ENCODE data around the gene HUS1B. TPM values are rescaled to one million over a fixed set of nuclear protein-coding genes. Genes with fewer than 3 reads are reported as not detected.

HUS1B gene
- total and polyA plus RNA-seq, 2 of the 13 experiments (the other 11 are each of a cell fraction or from before 2014, with no cell fraction given) = 0.18 to 0.40 TPM

DNA sequence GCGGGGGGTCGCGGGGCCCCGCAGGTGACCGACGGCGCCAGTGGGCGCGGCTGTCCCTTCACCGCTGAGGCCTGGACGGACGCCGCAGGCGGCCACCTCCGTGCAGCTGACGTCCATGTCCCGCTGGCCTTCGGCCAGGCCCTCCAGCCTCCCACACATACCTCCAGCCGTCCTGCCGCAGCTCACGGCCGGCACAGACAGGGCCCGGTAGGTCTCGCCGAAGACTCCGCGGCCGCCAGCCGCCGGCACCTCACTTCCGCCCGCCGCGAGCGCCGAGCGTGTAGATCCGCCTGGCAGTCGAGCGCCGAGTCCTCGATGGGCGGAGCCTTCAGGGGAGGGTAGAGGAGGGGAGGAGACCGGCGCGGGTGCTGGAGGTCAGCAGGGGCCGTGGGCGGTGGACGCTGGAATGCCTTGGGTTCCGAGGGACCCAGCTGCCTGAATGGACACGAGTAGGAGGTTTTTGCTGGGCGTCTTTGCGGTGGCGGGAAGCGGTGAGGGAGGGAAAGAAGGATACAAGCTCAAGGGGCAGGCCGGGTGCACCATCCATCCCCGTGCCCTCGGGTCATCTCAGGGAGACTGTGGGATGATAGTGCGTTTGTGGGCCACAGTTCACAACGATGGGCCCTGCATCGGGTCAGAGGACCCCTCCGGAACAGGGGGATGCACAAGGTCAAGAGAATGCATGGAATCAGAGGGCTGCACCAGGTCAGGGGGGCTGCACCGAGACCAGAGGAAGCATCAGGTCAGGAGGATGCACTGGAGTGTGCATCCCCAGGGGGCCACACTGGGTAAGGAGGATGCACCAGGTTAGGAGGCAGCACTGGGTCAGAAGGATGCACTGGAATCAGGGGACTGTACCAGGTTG is 36.2 kb upstream of the HUS1B start, which contains the start of gene EXOC2 (continued):
- TF ChIP-seq, protein P1, sequence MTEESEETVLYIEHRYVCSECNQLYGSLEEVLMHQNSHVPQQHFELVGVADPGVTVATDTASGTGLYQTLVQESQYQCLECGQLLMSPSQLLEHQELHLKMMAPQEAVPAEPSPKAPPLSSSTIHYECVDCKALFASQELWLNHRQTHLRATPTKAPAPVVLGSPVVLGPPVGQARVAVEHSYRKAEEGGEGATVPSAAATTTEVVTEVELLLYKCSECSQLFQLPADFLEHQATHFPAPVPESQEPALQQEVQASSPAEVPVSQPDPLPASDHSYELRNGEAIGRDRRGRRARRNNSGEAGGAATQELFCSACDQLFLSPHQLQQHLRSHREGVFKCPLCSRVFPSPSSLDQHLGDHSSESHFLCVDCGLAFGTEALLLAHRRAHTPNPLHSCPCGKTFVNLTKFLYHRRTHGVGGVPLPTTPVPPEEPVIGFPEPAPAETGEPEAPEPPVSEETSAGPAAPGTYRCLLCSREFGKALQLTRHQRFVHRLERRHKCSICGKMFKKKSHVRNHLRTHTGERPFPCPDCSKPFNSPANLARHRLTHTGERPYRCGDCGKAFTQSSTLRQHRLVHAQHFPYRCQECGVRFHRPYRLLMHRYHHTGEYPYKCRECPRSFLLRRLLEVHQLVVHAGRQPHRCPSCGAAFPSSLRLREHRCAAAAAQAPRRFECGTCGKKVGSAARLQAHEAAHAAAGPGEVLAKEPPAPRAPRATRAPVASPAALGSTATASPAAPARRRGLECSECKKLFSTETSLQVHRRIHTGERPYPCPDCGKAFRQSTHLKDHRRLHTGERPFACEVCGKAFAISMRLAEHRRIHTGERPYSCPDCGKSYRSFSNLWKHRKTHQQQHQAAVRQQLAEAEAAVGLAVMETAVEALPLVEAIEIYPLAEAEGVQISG (CRISPR knock-in tag; IDR thresholded peaks at IDR 0.05) = peak; percentile 93
- TF ChIP-seq ATRX (CRISPR knock-in tag; IDR thresholded peaks at IDR 0.05; ENCODE audit: borderline replicate concordance) (no peak), NR2F6 (IDR thresholded peaks at IDR 0.05) (peak; percentile 54; the same call in 1 of the 2 replicates), NR2F6 (CRISPR knock-in tag; IDR thresholded peaks at IDR 0.05) (peak; percentile 85), GABPA (IDR thresholded peaks at IDR 0.05; ENCODE audit: low read depth, low read length) (peak; percentile 94), GABPA (CRISPR knock-in tag; IDR thresholded peaks at IDR 0.05; ENCODE audit: low read depth) (peak; percentile 91), JUN (CRISPR knock-in tag; IDR thresholded peaks at IDR 0.05) (0 out of 2 replicates have a peak, but pooled peaks have one; percentile 42), ZNF331 (CRISPR knock-in tag; IDR thresholded peaks at IDR 0.05) (peak; percentile 96), ZNF562 (CRISPR knock-in tag; IDR thresholded peaks at IDR 0.05; ENCODE audit: borderline replicate concordance) (peak; percentile 52; the same call in 1 of the 2 replicates), SMARCE1 (IDR thresholded peaks at IDR 0.05; ENCODE audit: borderline replicate concordance) (no peak), SMAD1 (CRISPR knock-in tag; IDR thresholded peaks at IDR 0.05; ENCODE audit: borderline replicate concordance, low read depth) (peak; percentile 38; the same call in 1 of the 2 replicates), TSC22D2 (CRISPR knock-in tag; IDR thresholded peaks at IDR 0.05; ENCODE audit: borderline replicate concordance) (peak; percentile 96)
- TF ChIP-seq, protein P2, sequence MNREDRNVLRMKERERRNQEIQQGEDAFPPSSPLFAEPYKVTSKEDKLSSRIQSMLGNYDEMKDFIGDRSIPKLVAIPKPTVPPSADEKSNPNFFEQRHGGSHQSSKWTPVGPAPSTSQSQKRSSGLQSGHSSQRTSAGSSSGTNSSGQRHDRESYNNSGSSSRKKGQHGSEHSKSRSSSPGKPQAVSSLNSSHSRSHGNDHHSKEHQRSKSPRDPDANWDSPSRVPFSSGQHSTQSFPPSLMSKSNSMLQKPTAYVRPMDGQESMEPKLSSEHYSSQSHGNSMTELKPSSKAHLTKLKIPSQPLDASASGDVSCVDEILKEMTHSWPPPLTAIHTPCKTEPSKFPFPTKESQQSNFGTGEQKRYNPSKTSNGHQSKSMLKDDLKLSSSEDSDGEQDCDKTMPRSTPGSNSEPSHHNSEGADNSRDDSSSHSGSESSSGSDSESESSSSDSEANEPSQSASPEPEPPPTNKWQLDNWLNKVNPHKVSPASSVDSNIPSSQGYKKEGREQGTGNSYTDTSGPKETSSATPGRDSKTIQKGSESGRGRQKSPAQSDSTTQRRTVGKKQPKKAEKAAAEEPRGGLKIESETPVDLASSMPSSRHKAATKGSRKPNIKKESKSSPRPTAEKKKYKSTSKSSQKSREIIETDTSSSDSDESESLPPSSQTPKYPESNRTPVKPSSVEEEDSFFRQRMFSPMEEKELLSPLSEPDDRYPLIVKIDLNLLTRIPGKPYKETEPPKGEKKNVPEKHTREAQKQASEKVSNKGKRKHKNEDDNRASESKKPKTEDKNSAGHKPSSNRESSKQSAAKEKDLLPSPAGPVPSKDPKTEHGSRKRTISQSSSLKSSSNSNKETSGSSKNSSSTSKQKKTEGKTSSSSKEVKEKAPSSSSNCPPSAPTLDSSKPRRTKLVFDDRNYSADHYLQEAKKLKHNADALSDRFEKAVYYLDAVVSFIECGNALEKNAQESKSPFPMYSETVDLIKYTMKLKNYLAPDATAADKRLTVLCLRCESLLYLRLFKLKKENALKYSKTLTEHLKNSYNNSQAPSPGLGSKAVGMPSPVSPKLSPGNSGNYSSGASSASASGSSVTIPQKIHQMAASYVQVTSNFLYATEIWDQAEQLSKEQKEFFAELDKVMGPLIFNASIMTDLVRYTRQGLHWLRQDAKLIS (CRISPR knock-in tag; IDR thresholded peaks at IDR 0.05) = no peak
- TF ChIP-seq, protein P3, sequence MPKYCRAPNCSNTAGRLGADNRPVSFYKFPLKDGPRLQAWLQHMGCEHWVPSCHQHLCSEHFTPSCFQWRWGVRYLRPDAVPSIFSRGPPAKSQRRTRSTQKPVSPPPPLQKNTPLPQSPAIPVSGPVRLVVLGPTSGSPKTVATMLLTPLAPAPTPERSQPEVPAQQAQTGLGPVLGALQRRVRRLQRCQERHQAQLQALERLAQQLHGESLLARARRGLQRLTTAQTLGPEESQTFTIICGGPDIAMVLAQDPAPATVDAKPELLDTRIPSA (CRISPR knock-in tag; IDR thresholded peaks at IDR 0.05; ENCODE audit: borderline replicate concordance) = no peak
- TF ChIP-seq, protein P4, sequence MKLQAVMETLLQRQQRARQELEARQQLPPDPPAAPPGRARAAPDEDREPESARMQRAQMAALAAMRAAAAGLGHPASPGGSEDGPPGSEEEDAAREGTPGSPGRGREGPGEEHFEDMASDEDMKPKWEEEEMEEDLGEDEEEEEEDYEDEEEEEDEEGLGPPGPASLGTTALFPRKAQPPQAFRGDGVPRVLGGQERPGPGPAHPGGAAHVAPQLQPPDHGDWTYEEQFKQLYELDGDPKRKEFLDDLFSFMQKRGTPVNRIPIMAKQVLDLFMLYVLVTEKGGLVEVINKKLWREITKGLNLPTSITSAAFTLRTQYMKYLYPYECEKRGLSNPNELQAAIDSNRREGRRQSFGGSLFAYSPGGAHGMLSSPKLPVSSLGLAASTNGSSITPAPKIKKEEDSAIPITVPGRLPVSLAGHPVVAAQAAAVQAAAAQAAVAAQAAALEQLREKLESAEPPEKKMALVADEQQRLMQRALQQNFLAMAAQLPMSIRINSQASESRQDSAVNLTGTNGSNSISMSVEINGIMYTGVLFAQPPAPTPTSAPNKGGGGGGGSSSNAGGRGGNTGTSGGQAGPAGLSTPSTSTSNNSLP (IDR thresholded peaks at IDR 0.05; ENCODE audit: low read depth, low read length) = peak; percentile 69; the same call in 1 of the 2 replicates
- TF ChIP-seq, protein P5, sequence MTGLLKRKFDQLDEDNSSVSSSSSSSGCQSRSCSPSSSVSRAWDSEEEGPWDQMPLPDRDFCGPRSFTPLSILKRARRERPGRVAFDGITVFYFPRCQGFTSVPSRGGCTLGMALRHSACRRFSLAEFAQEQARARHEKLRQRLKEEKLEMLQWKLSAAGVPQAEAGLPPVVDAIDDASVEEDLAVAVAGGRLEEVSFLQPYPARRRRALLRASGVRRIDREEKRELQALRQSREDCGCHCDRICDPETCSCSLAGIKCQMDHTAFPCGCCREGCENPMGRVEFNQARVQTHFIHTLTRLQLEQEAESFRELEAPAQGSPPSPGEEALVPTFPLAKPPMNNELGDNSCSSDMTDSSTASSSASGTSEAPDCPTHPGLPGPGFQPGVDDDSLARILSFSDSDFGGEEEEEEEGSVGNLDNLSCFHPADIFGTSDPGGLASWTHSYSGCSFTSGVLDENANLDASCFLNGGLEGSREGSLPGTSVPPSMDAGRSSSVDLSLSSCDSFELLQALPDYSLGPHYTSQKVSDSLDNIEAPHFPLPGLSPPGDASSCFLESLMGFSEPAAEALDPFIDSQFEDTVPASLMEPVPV (CRISPR knock-in tag; IDR thresholded peaks at IDR 0.05) = peak; percentile 25; the same call in 1 of the 2 replicates
- TF ChIP-seq, protein P6, sequence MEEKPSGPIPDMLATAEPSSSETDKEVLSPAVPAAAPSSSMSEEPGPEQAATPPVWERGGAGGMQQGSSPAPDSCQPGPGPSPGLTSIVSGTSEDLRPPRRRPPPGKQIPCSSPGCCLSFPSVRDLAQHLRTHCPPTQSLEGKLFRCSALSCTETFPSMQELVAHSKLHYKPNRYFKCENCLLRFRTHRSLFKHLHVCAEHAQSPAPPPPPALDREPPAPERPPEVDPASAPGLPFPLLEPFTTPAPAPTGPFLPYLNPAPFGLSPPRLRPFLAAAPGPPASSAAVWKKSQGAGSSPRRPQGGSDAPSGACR (CRISPR knock-in tag; IDR thresholded peaks at IDR 0.05) = no peak; the same call in none of the 2 replicates
